PC-9 (cell line): Measurements from ENCODE around the gene FADS6. TPM values are rescaled to one million over a fixed set of nuclear protein-coding genes. Genes with fewer than 3 reads are reported as not detected.

Experiments used
- BruUV-seq: library from RNA; stranded (reverse); fragments of 400-500 nt; replicated peaks from 2 replicates; lab custom pipeline; 2021; lab: Mats Ljungman, UMichigan
- CTCF ChIA-PET: fragments of 300-600 bp; sonication (Branson Sonifier 250); formaldehyde crosslinking; loops from one replicate; lab custom pipeline; 2022; ENCODE audit warnings: antibody characterized with exemption; lab: Charles Lee
- POLR2A ChIA-PET: fragments of 300-600 bp; sonication (Branson Sonifier 250); formaldehyde crosslinking; loops from one replicate; lab custom pipeline; 2022; ENCODE audit warnings: antibody characterized with exemption; ENCODE audit not compliant: unreplicated experiment; lab: Charles Lee
- DNase-seq, 2 experiments: peaks; one replicate each; pipeline versions ENCODE4 v3.0.0 to v3.0.0-alpha.2; 2015 to 2022; ENCODE audit warnings: mixed read lengths in 1 of 2
- H2AFZ ChIP-seq: fragments of 200-600 bp; sonication (generic); 2 replicates; pipeline ENCODE4 v1.8.1; 2017; ENCODE audit warnings: antibody characterized with exemption
- H3F3A ChIP-seq: fragments of 200-600 bp; sonication (generic); 2 replicates; pipeline ENCODE4 v1.8.1; 2017; ENCODE audit warnings: antibody characterized with exemption, mild to moderate bottlenecking, low read depth; ENCODE audit not compliant: insufficient read depth
- H3K27ac ChIP-seq: fragments of 200-600 bp; sonication (generic); 2 replicates; pipeline ENCODE4 v1.6.1; 2016; ENCODE audit warnings: mixed run types
- H3K27me3 ChIP-seq: fragments of 200-600 bp; sonication (generic); 2 replicates; pipeline ENCODE4 v1.6.1; 2016; ENCODE audit warnings: low read depth, mixed run types; ENCODE audit not compliant: insufficient read depth
- H3K36me3 ChIP-seq: fragments of 200-600 bp; sonication (generic); 2 replicates; pipeline ENCODE4 v1.6.1; 2016; ENCODE audit warnings: low read depth, mixed run types
- H3K4me1 ChIP-seq: fragments of 200-600 bp; sonication (generic); replicated peaks from 2 replicates; pipeline ENCODE4 v1.6.1; 2016; ENCODE audit warnings: mixed run types; ENCODE audit not compliant: insufficient read depth
- H3K4me2 ChIP-seq: fragments of 200-600 bp; sonication (generic); 2 replicates; pipeline ENCODE4 v1.6.1; 2017; ENCODE audit warnings: mixed run types
- H3K4me3 ChIP-seq: fragments of 200-600 bp; sonication (generic); 2 replicates; pipeline ENCODE4 v1.6.1; 2016; ENCODE audit warnings: mixed run types
- H3K79me2 ChIP-seq: fragments of 200-600 bp; sonication (generic); 2 replicates; pipeline ENCODE4 v1.6.1; 2017; ENCODE audit warnings: low read depth, mixed run types
- H3K9me2 ChIP-seq: fragments of 200-600 bp; sonication (generic); 2 replicates; pipeline ENCODE4 v1.8.1; 2017; ENCODE audit warnings: mild to moderate bottlenecking; ENCODE audit not compliant: insufficient read depth
- H3K9me3 ChIP-seq: fragments of 200-600 bp; sonication (generic); 2 replicates; pipeline ENCODE4 v1.8.1; 2016; ENCODE audit warnings: low read depth; ENCODE audit not compliant: insufficient read depth
- H4K20me1 ChIP-seq: fragments of 200-600 bp; sonication (generic); 2 replicates; pipeline ENCODE4 v1.8.1; 2017; ENCODE audit not compliant: insufficient read depth
- EZH2 ChIP-seq: fragments of 200-600 bp; sonication (generic); IDR thresholded peaks from 2 replicates; pipeline ENCODE4 v1.8.0; 2017; ENCODE audit warnings: antibody characterized with exemption, low read depth
- intact Hi-C: fragments of 100-400 bp; cut with micrococcal nuclease; formaldehyde crosslinking; loops from one replicate; pipeline ENCODE4 v1.10.0; 2022; ENCODE audit not compliant: unreplicated experiment
- total RNA-seq: library from RNA; stranded (reverse); gene quantifications from 2 replicates; pipeline ENCODE4 v1.2.3, GENCODE V29; 2021
- TF ChIP-seq, protein P1 (sequence below): fragments of 200-600 bp; sonication (generic); conservative IDR thresholded peaks from 2 replicates; pipeline ENCODE4 v1.6.1; 2017; ENCODE audit warnings: mixed run types, antibody characterized with exemption, mild to moderate bottlenecking, moderate library complexity

Gene FADS6
- total RNA-seq, 1 experiment from 2014 or later, result not detected

DNA sequence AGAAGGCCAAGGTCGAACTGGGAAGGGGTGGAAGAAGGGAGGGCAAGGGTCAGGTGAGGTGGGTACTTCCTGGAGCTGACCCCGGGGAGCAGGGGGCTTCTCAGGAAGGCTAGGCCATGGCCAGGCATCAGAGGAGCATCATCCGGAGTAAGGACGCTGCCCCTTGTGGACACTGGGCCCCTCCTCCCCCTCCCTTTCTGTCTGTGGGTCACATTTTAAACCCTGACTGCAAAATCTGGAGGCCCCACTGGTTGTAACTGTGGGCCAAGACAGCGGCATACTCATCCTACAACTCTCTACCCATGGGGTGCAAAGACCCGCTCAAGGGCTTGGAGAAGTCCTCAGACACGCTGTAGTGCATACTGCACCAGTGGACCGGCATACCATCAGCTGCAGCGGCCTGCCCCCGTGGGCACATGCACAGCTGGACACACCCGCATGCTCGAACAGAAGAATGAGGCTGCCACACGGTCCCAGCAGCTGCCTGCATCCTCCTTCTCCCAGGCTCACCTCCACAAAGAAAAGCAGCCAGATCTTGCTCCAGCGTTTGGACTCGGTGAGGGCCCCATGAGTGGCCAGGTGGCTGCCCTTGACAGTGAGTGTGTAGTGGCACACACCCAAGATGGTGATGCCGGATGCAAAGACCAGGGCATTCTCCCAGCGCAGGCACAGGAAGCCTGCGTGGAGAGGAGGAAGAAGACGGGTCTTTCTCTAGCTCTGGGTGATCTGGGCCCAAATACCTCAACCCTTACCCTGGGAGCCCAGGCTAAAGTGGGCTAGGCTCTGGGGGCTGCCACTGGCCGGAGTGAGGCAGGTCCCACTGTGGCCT, 1.2 kb downstream of the FADS6 start:
- Histone ChIP-seq H3K27ac (no peak overlapping the region), H3K4me2 (no peak overlapping the region), H3K79me2 (no peaks in the 10 kb centered on the region), H3K9me2 (no peaks in the 10 kb centered on the region), H3K36me3 (no peaks in the 10 kb centered on the region), H3K9me3 (no peaks in the 10 kb centered on the region), H3F3A (no peaks in the 10 kb centered on the region), H3K4me3 (no peak overlapping the region), H3K27me3 (peaks cover 45% of the 10 kb centered on the region), H4K20me1 (no peaks in the 10 kb centered on the region), H3K4me1 (no peaks in the 10 kb centered on the region), H2AFZ (no peak overlapping the region)
- no TSS peak for BruUV-seq
- CTCF ChIA-PET, result no interaction called here
- intact Hi-C loops, result no loop called here
- DNase-seq, result no peak
- TF ChIP-seq, protein P1, sequence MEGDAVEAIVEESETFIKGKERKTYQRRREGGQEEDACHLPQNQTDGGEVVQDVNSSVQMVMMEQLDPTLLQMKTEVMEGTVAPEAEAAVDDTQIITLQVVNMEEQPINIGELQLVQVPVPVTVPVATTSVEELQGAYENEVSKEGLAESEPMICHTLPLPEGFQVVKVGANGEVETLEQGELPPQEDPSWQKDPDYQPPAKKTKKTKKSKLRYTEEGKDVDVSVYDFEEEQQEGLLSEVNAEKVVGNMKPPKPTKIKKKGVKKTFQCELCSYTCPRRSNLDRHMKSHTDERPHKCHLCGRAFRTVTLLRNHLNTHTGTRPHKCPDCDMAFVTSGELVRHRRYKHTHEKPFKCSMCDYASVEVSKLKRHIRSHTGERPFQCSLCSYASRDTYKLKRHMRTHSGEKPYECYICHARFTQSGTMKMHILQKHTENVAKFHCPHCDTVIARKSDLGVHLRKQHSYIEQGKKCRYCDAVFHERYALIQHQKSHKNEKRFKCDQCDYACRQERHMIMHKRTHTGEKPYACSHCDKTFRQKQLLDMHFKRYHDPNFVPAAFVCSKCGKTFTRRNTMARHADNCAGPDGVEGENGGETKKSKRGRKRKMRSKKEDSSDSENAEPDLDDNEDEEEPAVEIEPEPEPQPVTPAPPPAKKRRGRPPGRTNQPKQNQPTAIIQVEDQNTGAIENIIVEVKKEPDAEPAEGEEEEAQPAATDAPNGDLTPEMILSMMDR, result no peak
- no peak for TF ChIP-seq EZH2
- POLR2A ChIA-PET, result no interaction called here

DNA sequence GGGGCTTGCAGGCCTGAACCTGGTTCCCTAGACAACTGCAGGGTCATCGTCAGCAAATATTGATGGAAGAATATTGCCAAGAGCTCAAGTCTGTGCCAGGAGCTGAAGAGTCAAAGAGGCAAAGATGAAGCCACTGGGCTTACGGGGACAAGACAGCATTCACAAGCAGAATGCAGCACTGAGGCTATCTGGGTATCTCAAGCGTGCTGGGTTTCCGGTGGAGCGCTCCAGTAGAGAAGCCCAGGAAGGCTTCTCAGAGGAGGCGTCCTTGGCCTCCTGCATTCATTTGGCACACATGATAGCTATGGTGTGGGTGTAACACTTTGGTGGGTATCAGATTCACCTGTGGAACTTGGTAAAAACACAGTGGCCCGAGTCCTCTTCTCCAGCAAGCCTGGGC, 2.9 kb downstream of the FADS6 start:
- Histone ChIP-seq H3K36me3 (no peaks in the 10 kb centered on the region), H3K9me3 (no peaks in the 10 kb centered on the region), H3K4me3 (no peak overlapping the region), H3K9me2 (no peaks in the 10 kb centered on the region), H3F3A (no peaks in the 10 kb centered on the region), H3K27ac (no peak overlapping the region), H3K27me3 (peaks cover 32% of the 10 kb centered on the region), H3K79me2 (no peaks in the 10 kb centered on the region), H3K4me2 (no peak overlapping the region), H4K20me1 (no peaks in the 10 kb centered on the region), H2AFZ (no peak overlapping the region), H3K4me1 (no peaks in the 10 kb centered on the region)
- POLR2A ChIA-PET, result interaction anchor here (0.6 kb wide), 1 partner anchor 364 kb away, joined by 14 read pairs; no protein-coding TSS in a partner anchor
- no TSS peak for BruUV-seq
- CTCF ChIA-PET, result no interaction called here
- TF ChIP-seq, protein P1, result no peak
- TF ChIP-seq EZH2, result no peak
- no peak for DNase-seq
- intact Hi-C loops, result no loop called here

DNA sequence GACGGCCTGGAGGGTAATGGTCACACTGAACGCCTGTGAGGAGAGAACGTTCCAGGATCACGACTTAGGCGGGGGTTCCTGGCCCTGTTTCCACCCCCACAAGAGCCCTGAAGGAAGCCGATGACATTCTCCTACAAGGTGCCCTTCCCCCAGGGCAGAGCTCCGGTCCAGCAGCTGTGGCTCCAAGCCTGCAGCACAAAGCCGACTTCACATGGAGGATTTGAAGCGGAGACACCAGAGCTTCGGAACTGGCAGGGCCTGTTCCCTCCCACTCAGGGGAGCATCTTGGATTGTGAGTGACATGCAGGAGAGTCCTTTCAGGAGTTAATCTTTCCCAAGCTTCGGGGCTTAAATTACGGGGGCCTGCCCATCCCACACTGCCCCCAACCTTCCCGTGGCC, 5.0 kb downstream of the FADS6 start:
- no peak for DNase-seq
- no peaks in the 10 kb centered on the region for H3K79me2 ChIP-seq
- no peak overlapping the region for H3K27ac ChIP-seq
- H2AFZ ChIP-seq, result no peak overlapping the region
- no peaks in the 10 kb centered on the region for H3K4me1 ChIP-seq
- no peak overlapping the region for H3K4me3 ChIP-seq
- H3K4me2 ChIP-seq, result no peak overlapping the region
- H3K36me3 ChIP-seq, result no peaks in the 10 kb centered on the region
- intact Hi-C loops, result no loop called here
- CTCF ChIA-PET, result interaction anchor here (0.5 to 1.0 kb wide), 3 partner anchors 9 to 17 kb away, joined by 3 read pairs; no protein-coding TSS in a partner anchor
- BruUV-seq, result no TSS peak
- no peaks in the 10 kb centered on the region for H3K9me3 ChIP-seq
- no peaks in the 10 kb centered on the region for H4K20me1 ChIP-seq
- no peaks in the 10 kb centered on the region for H3F3A ChIP-seq
- peaks cover 15% of the 10 kb centered on the region; the same call in 1 of the 2 replicates for H3K27me3 ChIP-seq
- TF ChIP-seq, protein P1, result no peak
- no peak for TF ChIP-seq EZH2
- no peaks in the 10 kb centered on the region for H3K9me2 ChIP-seq
- POLR2A ChIA-PET, result no interaction called here
